ENCODE results near the gene SERP2.

SERP2 gene

DNA sequence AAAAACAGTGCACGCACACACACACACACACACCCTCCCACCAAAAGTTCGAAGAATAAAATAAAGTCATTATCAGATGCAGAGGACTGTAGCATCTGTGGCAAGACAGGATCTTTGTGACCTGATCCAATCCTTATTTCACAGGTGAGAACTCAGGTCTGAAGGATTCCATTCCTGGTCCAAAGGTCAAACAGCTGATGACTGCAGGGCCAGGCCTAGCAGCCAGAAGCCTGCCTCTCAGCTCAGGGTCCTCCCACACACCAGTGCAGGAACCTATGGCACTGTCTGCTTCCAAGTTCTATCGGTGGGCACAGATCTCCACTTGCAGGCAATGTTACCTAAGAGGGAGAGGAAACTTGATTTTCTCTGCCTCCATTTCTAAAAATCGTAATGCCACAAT is 57.5 kb downstream of the SERP2 start:
- H3K27me3 ChIP-seq (ENCODE audit: control insufficient read depth, insufficient read depth, low read length), result no peaks in the 10 kb centered on the region
- H3K4me1 ChIP-seq (ENCODE audit: control insufficient read depth, insufficient read depth, low read length), result peaks cover 12% of the 10 kb centered on the region
- no peak overlapping the region for H3K4me2 ChIP-seq (ENCODE audit: low read length)
- H3K36me3 ChIP-seq (ENCODE audit: insufficient read depth, low read length), result peaks cover 20% of the 10 kb centered on the region
- no peak overlapping the region for H3K4me3 ChIP-seq (ENCODE audit: low read length)
- no peaks in the 10 kb centered on the region for H3K9me3 ChIP-seq (replicated peaks; ENCODE audit: low read length)
- no peak overlapping the region for H3K9ac ChIP-seq (ENCODE audit: low read depth, low read length)

DNA sequence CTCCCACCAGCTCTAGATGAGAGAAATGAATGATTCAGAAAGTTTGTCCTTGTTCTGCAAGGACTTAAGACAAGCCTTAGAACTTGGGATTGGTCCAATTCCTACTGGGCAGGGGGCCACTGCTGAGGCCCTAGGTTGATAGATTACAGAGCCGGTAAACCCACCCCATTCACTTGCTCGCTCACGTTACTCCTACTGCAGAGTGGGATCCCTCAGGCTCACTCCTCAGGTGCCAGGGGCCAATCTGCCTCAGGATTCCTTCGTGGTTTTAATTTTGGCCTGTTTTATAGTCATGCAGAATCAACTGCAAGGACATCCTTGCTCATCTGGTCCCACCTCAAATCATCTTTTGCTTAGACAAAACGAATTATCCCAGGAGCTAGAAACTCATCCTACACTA is 59.0 kb downstream of the SERP2 start:
- Histone ChIP-seq H3K9ac (ENCODE audit: low read depth, low read length) (no peak overlapping the region), H3K4me3 (ENCODE audit: low read length) (no peak overlapping the region), H3K36me3 (ENCODE audit: insufficient read depth, low read length) (peaks cover 20% of the 10 kb centered on the region), H3K4me2 (ENCODE audit: low read length) (no peak overlapping the region), H3K9me3 (replicated peaks; ENCODE audit: low read length) (no peaks in the 10 kb centered on the region), H3K27me3 (ENCODE audit: control insufficient read depth, insufficient read depth, low read length) (no peaks in the 10 kb centered on the region), H3K4me1 (ENCODE audit: control insufficient read depth, insufficient read depth, low read length) (peaks cover 18% of the 10 kb centered on the region)

DNA sequence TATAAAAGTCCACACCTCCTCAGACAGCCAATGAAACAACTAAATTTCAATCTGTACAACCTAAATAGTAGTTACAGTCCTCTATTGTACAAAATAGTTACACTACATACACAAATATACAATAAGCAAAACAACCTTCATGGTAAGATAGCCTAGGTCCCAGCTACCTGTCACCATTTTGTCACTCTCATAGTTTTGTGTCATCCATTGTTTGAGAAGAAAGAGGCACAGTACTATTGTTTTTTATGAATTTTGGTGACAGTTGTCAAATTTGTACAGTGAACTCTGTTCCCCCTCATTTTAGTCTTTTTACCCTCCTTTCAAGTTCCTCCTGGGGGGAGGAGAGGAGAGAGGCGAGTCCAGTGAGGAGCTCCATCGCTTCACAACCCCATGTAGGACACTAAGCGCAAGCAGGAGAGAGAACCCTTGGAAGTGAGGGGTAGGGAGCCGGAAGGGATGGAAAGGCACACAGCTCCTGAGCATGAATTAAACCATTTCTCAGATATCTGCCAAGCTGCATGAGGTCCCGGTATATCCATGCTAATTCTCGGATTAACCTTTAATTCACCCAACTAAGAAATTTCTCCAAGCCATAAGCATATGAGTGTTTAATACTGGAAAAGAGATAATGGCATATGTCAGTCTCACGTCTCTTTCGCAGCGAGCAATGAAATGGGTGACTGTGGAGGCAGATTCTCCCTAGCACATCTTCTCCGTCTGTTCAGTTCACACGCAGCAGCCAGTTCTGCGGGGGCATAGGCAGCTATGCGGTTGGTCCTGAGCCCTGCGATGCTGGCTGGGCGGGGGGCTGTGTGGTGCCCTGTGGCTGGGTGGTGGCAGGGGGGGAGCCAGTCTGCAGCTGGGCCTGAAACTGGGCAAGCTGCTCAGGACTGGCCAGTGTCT is 60.5 kb downstream of the SERP2 start:
- peak overlapping the region; percentile 93 for H3K4me2 ChIP-seq (ENCODE audit: low read length)
- H3K27me3 ChIP-seq (ENCODE audit: control insufficient read depth, insufficient read depth, low read length), result no peaks in the 10 kb centered on the region
- peaks cover 20% of the 10 kb centered on the region for H3K36me3 ChIP-seq (ENCODE audit: insufficient read depth, low read length)
- peaks cover 20% of the 10 kb centered on the region for H3K4me1 ChIP-seq (ENCODE audit: control insufficient read depth, insufficient read depth, low read length)
- no peaks in the 10 kb centered on the region for H3K9me3 ChIP-seq (replicated peaks; ENCODE audit: low read length)
- H3K9ac ChIP-seq (ENCODE audit: low read depth, low read length), result peak overlapping the region; percentile 95
- peak overlapping the region; percentile 81 for H3K4me3 ChIP-seq (ENCODE audit: low read length)

DNA sequence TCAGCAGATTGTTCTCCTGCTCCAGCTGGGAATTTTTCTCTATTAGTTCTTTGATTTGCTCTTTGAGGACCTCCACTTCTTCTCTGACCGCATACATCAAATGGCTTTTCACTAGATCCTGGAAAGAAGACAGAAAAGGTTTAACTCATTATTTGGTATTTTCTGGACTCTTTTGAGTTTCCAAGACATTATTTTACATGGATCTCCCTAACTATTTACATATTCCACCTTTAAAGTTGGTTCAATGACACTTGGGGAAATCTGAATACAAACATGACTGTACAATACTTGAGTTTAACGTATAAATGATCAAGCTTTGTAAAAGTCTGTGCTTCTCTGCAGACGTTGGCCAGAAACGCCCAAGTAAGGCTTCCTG is 61.1 kb downstream of the SERP2 start:
- Histone ChIP-seq H3K4me1 (ENCODE audit: control insufficient read depth, insufficient read depth, low read length) (peaks cover 20% of the 10 kb centered on the region), H3K36me3 (ENCODE audit: insufficient read depth, low read length) (peaks cover 20% of the 10 kb centered on the region), H3K9ac (ENCODE audit: low read depth, low read length) (peak overlapping the region; percentile 95), H3K4me3 (ENCODE audit: low read length) (peak overlapping the region; percentile 81), H3K9me3 (replicated peaks; ENCODE audit: low read length) (no peaks in the 10 kb centered on the region), H3K27me3 (ENCODE audit: control insufficient read depth, insufficient read depth, low read length) (no peaks in the 10 kb centered on the region), H3K4me2 (ENCODE audit: low read length) (peak overlapping the region; percentile 93)

DNA sequence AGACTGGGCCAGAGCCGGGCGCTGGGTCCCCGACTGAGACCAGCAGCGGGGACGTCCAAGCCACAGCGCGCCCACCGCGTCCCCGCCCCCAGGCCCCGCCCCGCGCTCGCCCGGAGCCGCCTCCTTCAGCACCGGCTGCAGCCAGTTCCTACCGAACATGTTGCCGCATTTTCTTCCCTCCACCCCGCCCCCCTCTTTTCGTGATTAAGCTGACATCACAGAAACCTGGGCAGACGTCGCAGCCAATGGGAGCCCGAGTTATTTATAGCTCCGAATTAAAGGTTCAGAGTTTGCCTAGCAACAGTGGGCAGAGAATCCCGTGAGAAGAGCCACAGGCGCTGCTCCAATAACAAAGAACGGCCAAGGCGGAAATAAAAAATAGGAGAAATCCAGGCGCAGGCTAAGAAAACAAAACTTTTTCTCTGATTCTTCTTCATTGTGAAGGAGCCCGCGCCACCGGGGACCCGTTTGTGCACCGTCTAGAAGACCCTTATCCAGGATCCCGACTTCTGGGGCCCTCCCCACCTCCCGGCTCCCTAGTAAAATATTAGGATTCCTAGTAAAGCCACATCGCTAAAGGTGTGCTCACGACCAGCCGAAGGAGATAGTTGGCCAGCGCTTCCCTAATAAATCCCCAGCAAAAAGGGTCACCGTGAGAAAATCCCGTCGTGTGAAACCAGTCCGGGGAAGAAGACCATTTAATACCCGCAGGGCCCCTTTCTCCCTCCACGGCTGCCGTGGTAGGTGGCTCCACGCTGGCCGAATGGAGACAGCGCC is 61.7 kb downstream of the SERP2 start:
- Histone ChIP-seq H3K4me1 (ENCODE audit: control insufficient read depth, insufficient read depth, low read length) (peaks cover 20% of the 10 kb centered on the region), H3K27me3 (ENCODE audit: control insufficient read depth, insufficient read depth, low read length) (no peaks in the 10 kb centered on the region), H3K4me2 (ENCODE audit: low read length) (peak overlapping the region; percentile 93), H3K4me3 (ENCODE audit: low read length) (peak overlapping the region; percentile 81), H3K9ac (ENCODE audit: low read depth, low read length) (peak overlapping the region; percentile 95), H3K9me3 (replicated peaks; ENCODE audit: low read length) (no peaks in the 10 kb centered on the region), H3K36me3 (ENCODE audit: insufficient read depth, low read length) (peaks cover 20% of the 10 kb centered on the region)

DNA sequence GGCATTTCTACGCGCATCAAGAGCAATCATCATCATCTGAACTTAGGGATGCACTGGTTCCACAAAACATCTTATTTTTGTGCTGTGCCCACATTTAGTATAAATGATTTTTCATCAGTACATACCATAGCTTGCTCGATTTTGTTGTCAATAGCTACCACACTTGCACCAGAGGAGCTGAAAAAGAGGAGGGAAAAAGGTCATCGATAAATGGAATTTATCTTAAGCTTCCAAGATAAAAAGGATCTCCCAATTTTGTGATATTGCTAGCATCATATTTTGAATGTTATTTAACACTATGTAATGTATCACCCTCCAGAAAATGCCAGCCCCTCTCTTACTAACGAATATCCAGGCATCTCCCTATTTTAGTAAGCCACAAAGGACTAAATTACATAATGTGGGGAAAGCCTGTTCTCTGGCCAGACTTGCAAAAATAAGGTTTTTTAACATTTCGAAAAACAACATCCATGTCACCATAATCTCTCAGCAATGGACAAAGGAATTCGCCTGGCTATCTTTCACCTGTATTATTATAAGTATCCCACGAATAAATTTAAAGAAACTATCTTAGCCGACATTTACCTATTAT is 62.4 kb downstream of the SERP2 start:
- no peaks in the 10 kb centered on the region for H3K9me3 ChIP-seq (replicated peaks; ENCODE audit: low read length)
- H3K4me1 ChIP-seq (ENCODE audit: control insufficient read depth, insufficient read depth, low read length), result peaks cover 20% of the 10 kb centered on the region
- peaks cover 20% of the 10 kb centered on the region for H3K36me3 ChIP-seq (ENCODE audit: insufficient read depth, low read length)
- H3K4me2 ChIP-seq (ENCODE audit: low read length), result peak overlapping the region; percentile 93
- H3K27me3 ChIP-seq (ENCODE audit: control insufficient read depth, insufficient read depth, low read length), result no peaks in the 10 kb centered on the region
- H3K9ac ChIP-seq (ENCODE audit: low read depth, low read length), result peak overlapping the region; percentile 95
- H3K4me3 ChIP-seq (ENCODE audit: low read length), result peak overlapping the region; percentile 81

DNA sequence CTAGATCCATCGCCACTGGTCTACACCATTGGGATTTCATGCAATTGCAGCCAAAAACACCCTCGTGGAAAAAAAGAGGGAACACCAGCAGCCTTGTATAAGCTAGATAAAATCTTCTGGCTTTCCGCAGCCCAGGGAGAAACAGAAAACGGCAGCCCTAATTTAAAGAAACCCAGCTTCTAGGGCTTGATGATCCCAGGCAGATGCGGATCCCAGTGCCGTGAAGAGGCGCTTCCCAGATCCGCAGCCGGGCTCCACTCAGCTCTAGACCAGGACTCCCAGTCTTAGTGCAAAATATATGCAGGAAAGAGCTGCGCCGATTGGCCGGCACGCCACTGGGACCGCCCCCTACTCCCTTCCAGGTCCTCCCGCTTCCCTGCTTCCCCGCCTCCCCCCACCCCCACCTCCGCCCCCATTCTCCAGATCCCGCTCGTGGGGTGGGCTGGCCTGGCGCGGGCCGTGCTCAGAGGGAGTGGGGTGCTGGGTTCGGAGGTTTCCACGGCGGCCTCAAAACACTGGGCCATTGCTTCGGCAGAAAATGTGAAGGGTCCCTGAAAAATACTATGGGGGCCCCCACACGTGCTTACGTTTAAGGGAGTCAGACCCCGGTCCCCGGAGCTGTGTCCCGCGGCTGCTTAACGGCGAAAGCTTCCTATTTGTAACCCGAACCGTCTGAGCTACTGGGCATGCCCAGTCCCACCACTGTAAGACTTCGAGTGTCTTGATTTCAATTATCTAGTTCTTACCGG is 63.1 kb downstream of the SERP2 start:
- Histone ChIP-seq H3K4me1 (ENCODE audit: control insufficient read depth, insufficient read depth, low read length) (peaks cover 20% of the 10 kb centered on the region), H3K36me3 (ENCODE audit: insufficient read depth, low read length) (peaks cover 20% of the 10 kb centered on the region), H3K9ac (ENCODE audit: low read depth, low read length) (peak overlapping the region; percentile 95), H3K27me3 (ENCODE audit: control insufficient read depth, insufficient read depth, low read length) (no peaks in the 10 kb centered on the region), H3K9me3 (replicated peaks; ENCODE audit: low read length) (no peaks in the 10 kb centered on the region), H3K4me2 (ENCODE audit: low read length) (peak overlapping the region; percentile 93), H3K4me3 (ENCODE audit: low read length) (peak overlapping the region; percentile 81)

DNA sequence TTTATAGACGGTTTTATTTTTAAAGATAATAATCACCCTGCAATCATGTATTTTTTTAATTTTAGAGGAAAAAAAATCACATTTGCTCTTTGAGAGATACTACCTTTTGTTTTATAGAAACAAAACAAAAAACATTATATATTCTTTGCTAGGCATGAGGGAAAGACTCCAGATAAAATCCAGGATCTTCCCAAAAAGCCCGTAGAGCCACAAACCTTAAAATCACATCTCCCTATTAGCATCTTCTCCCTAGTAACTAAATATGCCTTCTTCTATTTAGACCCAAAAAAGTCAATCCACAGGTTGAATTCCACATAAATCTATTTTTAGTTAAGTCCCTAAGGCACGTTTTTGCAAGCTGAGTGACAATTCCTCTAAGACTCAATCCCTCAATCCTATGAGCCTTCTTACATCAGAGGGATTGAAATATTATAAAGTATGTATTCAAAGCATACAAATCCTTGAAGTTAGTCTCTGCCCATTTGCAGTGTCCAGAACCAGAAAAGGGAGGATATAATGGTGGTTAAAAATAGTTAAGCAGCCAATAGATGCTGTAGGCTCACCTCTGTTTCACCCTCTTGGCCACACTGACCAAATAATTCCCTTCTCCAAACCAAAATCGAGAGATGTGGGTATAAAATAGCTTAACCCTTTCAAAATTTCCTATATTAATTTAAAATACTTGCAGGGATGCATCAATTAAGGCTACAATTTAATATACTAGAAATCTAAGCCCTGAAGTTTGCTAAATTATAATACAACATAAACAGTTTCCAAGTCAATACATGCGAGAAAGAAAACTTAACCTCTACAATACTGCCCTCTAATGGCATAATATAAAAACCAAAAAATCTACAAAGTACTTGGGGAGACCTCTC is 64.0 kb downstream of the SERP2 start:
- peaks cover 20% of the 10 kb centered on the region for H3K4me1 ChIP-seq (ENCODE audit: control insufficient read depth, insufficient read depth, low read length)
- peaks cover 20% of the 10 kb centered on the region for H3K36me3 ChIP-seq (ENCODE audit: insufficient read depth, low read length)
- H3K4me3 ChIP-seq (ENCODE audit: low read length), result peak overlapping the region; percentile 81
- no peaks in the 10 kb centered on the region for H3K9me3 ChIP-seq (replicated peaks; ENCODE audit: low read length)
- peak overlapping the region; percentile 86 for H3K9ac ChIP-seq (ENCODE audit: low read depth, low read length)
- H3K27me3 ChIP-seq (ENCODE audit: control insufficient read depth, insufficient read depth, low read length), result no peaks in the 10 kb centered on the region
- peak overlapping the region; percentile 93 for H3K4me2 ChIP-seq (ENCODE audit: low read length)

DNA sequence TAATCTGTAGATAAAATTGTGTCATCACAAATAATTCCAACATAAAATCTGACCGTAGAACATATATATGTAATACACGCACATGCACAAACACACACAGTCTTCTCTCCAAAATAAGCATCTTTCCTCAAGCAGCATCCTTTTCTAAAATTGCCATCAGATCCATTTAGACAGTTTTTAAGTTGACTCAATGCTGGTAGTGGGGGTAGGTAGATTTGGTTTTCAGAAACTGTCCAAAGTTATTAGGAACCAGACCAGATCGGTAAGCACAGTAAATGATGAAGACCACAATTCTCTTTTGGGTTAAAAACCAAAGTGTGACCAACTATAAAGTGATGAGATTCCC is 64.6 kb downstream of the SERP2 start:
- Histone ChIP-seq H3K27me3 (ENCODE audit: control insufficient read depth, insufficient read depth, low read length) (no peaks in the 10 kb centered on the region), H3K4me3 (ENCODE audit: low read length) (no peak overlapping the region), H3K36me3 (ENCODE audit: insufficient read depth, low read length) (peaks cover 16% of the 10 kb centered on the region), H3K4me2 (ENCODE audit: low read length) (no peak overlapping the region), H3K9me3 (replicated peaks; ENCODE audit: low read length) (no peaks in the 10 kb centered on the region), H3K4me1 (ENCODE audit: control insufficient read depth, insufficient read depth, low read length) (peaks cover 20% of the 10 kb centered on the region), H3K9ac (ENCODE audit: low read depth, low read length) (no peak overlapping the region)

DNA sequence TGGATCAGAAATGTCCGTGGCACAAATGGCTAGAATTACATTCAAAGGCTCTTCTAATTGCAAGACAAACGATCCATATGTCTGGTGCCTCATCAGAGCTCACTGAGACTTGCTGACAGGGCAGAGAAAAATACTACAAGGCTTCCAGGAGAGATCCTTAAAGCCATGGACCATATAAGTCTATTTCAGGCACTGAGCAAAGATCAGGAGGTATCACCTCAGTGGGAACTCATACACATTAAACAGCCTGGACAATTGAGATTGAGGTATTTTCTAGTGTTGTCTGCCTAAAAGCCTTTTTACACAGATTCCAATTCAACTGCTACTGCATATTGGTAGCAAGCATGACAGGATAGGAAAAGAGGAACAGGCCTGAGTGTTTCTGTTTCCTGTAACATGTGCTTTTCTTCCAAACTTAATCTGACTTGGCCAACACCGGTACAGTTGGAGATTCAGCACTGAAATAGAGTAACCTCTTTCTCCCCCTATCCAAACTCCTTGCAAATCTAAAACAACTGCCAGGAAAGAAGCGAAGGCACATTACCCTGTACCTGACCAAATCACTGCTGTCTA is 65.9 kb downstream of the SERP2 start:
- no peak overlapping the region for H3K9ac ChIP-seq (ENCODE audit: low read depth, low read length)
- peaks cover 2% of the 10 kb centered on the region for H3K36me3 ChIP-seq (ENCODE audit: insufficient read depth, low read length)

More for the DNA sequence above, 65.9 kb downstream of the SERP2 start:
- Histone ChIP-seq H3K27me3 (ENCODE audit: control insufficient read depth, insufficient read depth, low read length) (no peaks in the 10 kb centered on the region), H3K4me2 (ENCODE audit: low read length) (no peak overlapping the region), H3K4me1 (ENCODE audit: control insufficient read depth, insufficient read depth, low read length) (peaks cover 12% of the 10 kb centered on the region), H3K4me3 (ENCODE audit: low read length) (no peak overlapping the region), H3K9me3 (replicated peaks; ENCODE audit: low read length) (no peaks in the 10 kb centered on the region)
